Thyroid gland (tissue), 4 donors: Measurements from ENCODE around the gene RBM48. TPM values are rescaled to one million over a fixed set of nuclear protein-coding genes. Genes with fewer than 3 reads are reported as not detected.

ENCODE experiments used
- DNase-seq, 2 donors: peaks; one replicate each; pipeline ENCODE4 v3.0.0-alpha.2; 2019
- H3K27ac ChIP-seq, 3 donors: fragments of 200-600 bp; sonication (generic); 1 replicate in 2 of 3; 2 replicates in 1 of 3; pipeline ENCODE4 v1.5.1; 2016 to 2019; ENCODE audit warnings: mild to moderate bottlenecking in 1 of 3, moderate library complexity in 1 of 3
- H3K27me3 ChIP-seq: fragments of 200-600 bp; sonication (generic); one replicate; pipeline ENCODE4 v1.5.1; 2019
- H3K36me3 ChIP-seq, 2 donors: fragments of 200-600 bp; sonication (generic); one replicate each; pipeline ENCODE4 v1.5.1; 2016 to 2019
- H3K4me1 ChIP-seq, 2 donors: fragments of 200-600 bp; sonication (generic); one replicate each; pipeline ENCODE4 v1.5.1; 2017 to 2019
- H3K4me3 ChIP-seq, 3 donors: fragments of 200-600 bp; sonication (generic); replicated peaks in 1 of 3; 1 replicate in 2 of 3; 2 replicates in 1 of 3; pipeline ENCODE4 v1.5.1; 2016; ENCODE audit warnings: mild to moderate bottlenecking in 1 of 3
- H3K9me3 ChIP-seq: fragments of 200-600 bp; sonication (generic); one replicate; pipeline ENCODE4 v1.5.1; 2017
- CTCF ChIP-seq, 6 experiments: fragments of 200-600 bp in 3 of 6; fragments of 450-650 bp in 3 of 6; sonication (generic) in 3 of 6; IDR thresholded peaks; one replicate each; pipeline ENCODE4 v1.5.1; 2016 to 2019; ENCODE audit warnings: antibody characterized with exemption in 6 of 6, mild to moderate bottlenecking in 2 of 6, inconsistent platforms in 1 of 6, moderate library complexity in 1 of 6
- POLR2A ChIP-seq, 2 donors: fragments of 450-650 bp; IDR thresholded peaks; one replicate each; pipeline ENCODE4 v1.6.1; 2017; ENCODE audit warnings: antibody characterized with exemption in 2 of 2, mild to moderate bottlenecking in 2 of 2, moderate library complexity in 1 of 2
- WGBS, 2 donors: methylation state at CpG; one replicate each; pipeline ENCODE4 v1.1.5; 2017; 5-methylcytosine and 5-hydroxymethylcytosine counted together
- intact Hi-C: fragments of 100-400 bp; cut with DNase I; formaldehyde crosslinking; loops from one replicate; pipeline ENCODE4 v1.15.1; 2023
- total RNA-seq, 4 donors: library from RNA; depleted of rRNA; stranded (reverse); fragments of >200 nt; gene quantifications; one replicate each; pipeline ENCODE4 v1.2.3, GENCODE V29; 2016

Gene RBM48
- total RNA-seq, 4 donors from 2014 or later: 12.7 to 23.8 (median 14.8) TPM

GRCh38 chr7:92582948-92583347 is 54.4 kb downstream of the RBM48 start:
- intact Hi-C loops: no loop called here
- DNase-seq: no peak
- no peak for TF ChIP-seq CTCF (IDR thresholded peaks at IDR 0.05)
- TF ChIP-seq POLR2A (IDR thresholded peaks at IDR 0.05): no peak
- Histone ChIP-seq H3K27ac (no peak overlapping the region), H3K9me3 (no peaks in the 10 kb centered on the region), H3K4me1 (peaks cover 11 to 17% of the 10 kb centered on the region in 2 donors), H3K36me3 (peaks cover 6 to 17% of the 10 kb centered on the region in 2 donors), H3K4me3 (no peak overlapping the region), H3K27me3 (no peaks in the 10 kb centered on the region)
- WGBS, 2 donors: 98% methylated on average over 1 of the region's 1 CpG

- Histone ChIP-seq H3K36me3 (peaks cover 0 to 7% of the 10 kb centered on the region in 2 donors), H3K27me3 (no peaks in the 10 kb centered on the region), H3K9me3 (no peaks in the 10 kb centered on the region), H3K4me1 (peaks cover 25 to 30% of the 10 kb centered on the region in 2 donors), H3K27ac (no peak overlapping the region), H3K4me3 (no peak overlapping the region)
- intact Hi-C loops: no loop called here
- DNase-seq: no peak
- TF ChIP-seq CTCF (IDR thresholded peaks at IDR 0.05) (no peak), POLR2A (IDR thresholded peaks at IDR 0.05) (no peak)
These were observed 56.4 kb downstream of the RBM48 start for GRCh38 chr7:92584953-92585352.

- intact Hi-C loops: no loop called here
- no peaks in the 10 kb centered on the region for H3K36me3 ChIP-seq
- no peak overlapping the region for H3K27ac ChIP-seq
- no peak for DNase-seq
- no peaks in the 10 kb centered on the region for H3K9me3 ChIP-seq
- TF ChIP-seq POLR2A (IDR thresholded peaks at IDR 0.05) (no peak), CTCF (IDR thresholded peaks at IDR 0.05) (no peak)
- no peak overlapping the region for H3K4me3 ChIP-seq
- no peaks in the 10 kb centered on the region for H3K27me3 ChIP-seq
- H3K4me1 ChIP-seq: peaks cover 25 to 30% of the 10 kb centered on the region in 2 donors
These were observed 57.8 kb downstream of the RBM48 start for GRCh38 chr7:92586403-92586802.

- peaks cover 25 to 30% of the 10 kb centered on the region in 2 donors for H3K4me1 ChIP-seq
- H3K27ac ChIP-seq: peak overlapping the region in 1 of 3 donors; percentile 19
- 45 to 54% methylated on average over 4 of the region's 4 CpGs for WGBS, 2 donors
- no peak overlapping the region for H3K4me3 ChIP-seq
- intact Hi-C loops: no loop called here
- no peak for DNase-seq
- no peaks in the 10 kb centered on the region for H3K9me3 ChIP-seq
- no peaks in the 10 kb centered on the region for H3K27me3 ChIP-seq
- TF ChIP-seq CTCF (IDR thresholded peaks at IDR 0.05) (no peak), POLR2A (IDR thresholded peaks at IDR 0.05) (no peak)
- no peaks in the 10 kb centered on the region for H3K36me3 ChIP-seq
These were observed 58.2 kb downstream of the RBM48 start for GRCh38 chr7:92586841-92587240.

Other genes with a start within 250 kb of the RBM48 start
- 10 to 100 TPM; 46.1 to 99.0 (median 63.1) TPM for gene GATAD1, start 81.3 kb upstream of the RBM48 start, total RNA-seq
- not detected for gene ERVW-1, start 50.8 kb upstream of the RBM48 start, total RNA-seq
- gene PEX1, start 275 bp upstream of the RBM48 start, total RNA-seq: 10 to 100 TPM; 30.6 to 49.5 (median 35.6) TPM
- 10 to 100 TPM; 28.5 to 33.4 (median 30.4) TPM for gene FAM133B, start 61.6 kb downstream of the RBM48 start, total RNA-seq